ENCODE results near the gene CDC16. TPM values are rescaled to one million over a fixed set of nuclear protein-coding genes. Genes with fewer than 3 reads are reported as not detected.
A peak's percentile ranks its signal among the peaks of the same experiment; 100 is the strongest.

CDC16 gene
- total and polyA plus RNA-seq, 2 of the 8 experiments (the other 6 are each of a cell fraction or from before 2014, with no cell fraction given) = 42.5 to 83.4 TPM

- Histone ChIP-seq H3K14ac (ENCODE audit: insufficient read length) (no peak overlapping the region), H4K8ac (ENCODE audit: extremely low read depth, insufficient read depth, low read length) (no peak overlapping the region), H3K18ac (ENCODE audit: extremely low read depth, low read length) (peak overlapping the region; percentile 42), H4K91ac (replicated peaks; ENCODE audit: insufficient read length, low read length) (peak overlapping the region; percentile 86), H3K4me3 (ENCODE audit: extremely low read depth in 1 of 4, insufficient read depth in 2 of 4, low read depth in 3 of 4, low read length in 4 of 4) (no peak overlapping the region), H3K36me3 (ENCODE audit: control insufficient read depth in 2 of 4, insufficient read depth in 4 of 4, low read length in 3 of 4) (no peaks in the 10 kb centered on the region), H2BK15ac (ENCODE audit: low read length) (no peak overlapping the region), H3K9me3 (ENCODE audit: insufficient read depth in 2 of 2, low read depth in 1 of 2, low read length in 1 of 2) (no peaks in the 10 kb centered on the region), H3K23me2 (ENCODE audit: low read depth, low read length) (peaks cover 3% of the 10 kb centered on the region; the same call in 1 of the 2 replicates), H3K23ac (ENCODE audit: insufficient read length) (no peak overlapping the region), H2BK120ac (replicated peaks; ENCODE audit: low read depth, low read length) (peak overlapping the region; percentile 7), H2BK12ac (ENCODE audit: low read depth, low read length) (peak overlapping the region; percentile 86; the same call in 1 of the 2 replicates), H2AK5ac (ENCODE audit: low read depth, low read length) (peak overlapping the region; percentile 61; the same call in 1 of the 2 replicates), H4K5ac (ENCODE audit: insufficient read length, low read depth, low read length) (no peak overlapping the region), H3K4me2 (ENCODE audit: insufficient read depth in 1 of 2, low read depth in 2 of 2, low read length in 2 of 2) (no peak overlapping the region; a peak in 1 of 4 replicates), H3K4ac (replicated peaks; ENCODE audit: insufficient read length, low read depth, low read length) (peak overlapping the region; percentile 57), H4K20me1 (replicated peaks in 1 of 2; ENCODE audit: control insufficient read depth in 1 of 2, insufficient read depth in 2 of 2, low read length in 2 of 2) (peaks cover 0 to 2% of the 10 kb centered on the region in 2 experiments), H3K9ac (replicated peaks in 1 of 4; ENCODE audit: extremely low read depth in 1 of 4, low read depth in 3 of 4, low read length in 3 of 4) (no peak overlapping the region), H2BK20ac (ENCODE audit: low read length) (peak overlapping the region; percentile 84), H3K27me3 (replicated peaks in 1 of 4; ENCODE audit: control insufficient read depth in 3 of 4, extremely low read depth in 1 of 4, insufficient read depth in 3 of 4, low read length in 3 of 4) (no peaks in the 10 kb centered on the region), H3K56ac (replicated peaks; ENCODE audit: insufficient read length, low read depth, low read length) (no peak overlapping the region), H3K79me1 (ENCODE audit: low read depth, low read length) (peaks cover 3% of the 10 kb centered on the region; the same call in 1 of the 2 replicates), H3K27ac (ENCODE audit: low read depth, low read length) (no peak overlapping the region), H2AFZ (ENCODE audit: low read length) (no peak overlapping the region), H3K4me1 (replicated peaks in 1 of 4; ENCODE audit: control insufficient read depth in 3 of 4, insufficient read depth in 4 of 4, low read length in 3 of 4) (peaks cover 15 to 34% (median 23%) of the 10 kb centered on the region in 4 experiments), H2BK5ac (ENCODE audit: low read depth, low read length) (peak overlapping the region; percentile 47; the same call in 1 of the 2 replicates), H3K79me2 (ENCODE audit: control insufficient read depth in 1 of 2, insufficient read depth in 2 of 2, low read length in 2 of 2) (no peaks in the 10 kb centered on the region)
- DNase-seq (ENCODE audit: low read depth in 1 of 2, low spot score in 2 of 2) (no peak), FAIRE-seq (no peak)
- CTCF ChIA-PET (ENCODE audit: partially characterized antibody) = interaction anchor here (0.6 to 1.6 kb wide), 7 partner anchors 170 to 789 kb away, joined by 3 to 5 read pairs (median 3); no protein-coding TSS in a partner anchor
- TF ChIP-seq RFX5 (IDR thresholded peaks at IDR 0.05; ENCODE audit: borderline replicate concordance, low read depth, low read length) (no peak), EGR1 (IDR thresholded peaks at IDR 0.05; ENCODE audit: borderline replicate concordance, low read depth, low read length) (no peak), CREB1 (IDR thresholded peaks at IDR 0.05) (no peak), SAP30 (IDR thresholded peaks at IDR 0.05; ENCODE audit: insufficient read depth, insufficient replicate concordance, low read length) (no peak), BACH1 (IDR thresholded peaks at IDR 0.05; ENCODE audit: low read length) (no peak), POLR2AphosphoS5 (IDR thresholded peaks at IDR 0.05; ENCODE audit: low read depth, low read length) (no peak), CBX8 (IDR thresholded peaks at IDR 0.05; ENCODE audit: borderline replicate concordance, low read depth, low read length) (no peak), SUZ12 (IDR thresholded peaks at IDR 0.05; ENCODE audit: low read length) (no peak), SIX5 (IDR thresholded peaks at IDR 0.05; ENCODE audit: low read depth, low read length) (no peak), POU5F1 (IDR thresholded peaks at IDR 0.05; ENCODE audit: low read depth, low read length) (no peak), SIRT6 (IDR thresholded peaks at IDR 0.05; ENCODE audit: low read length) (no peak), PHF8 (conservative IDR thresholded peaks at IDR 0.05; ENCODE audit: low read depth, low read length) (no peak), SP1 (IDR thresholded peaks at IDR 0.05; ENCODE audit: low read depth, low read length) (no peak)
- POLR2A ChIA-PET (ENCODE audit: partially characterized antibody) = interaction anchor here (1.1 to 3.2 kb wide), 6 partner anchors 10 to 141 kb away, joined by 3 to 19 read pairs (median 5); partner anchors contain the start of gene UPF3A
- WGBS, 2 experiments (ENCODE audit: extremely low coverage in 1 of 2, insufficient coverage in 1 of 2, insufficient read length in 1 of 2, insufficient replicate concordance in 2 of 2, low coverage in 1 of 2, low lambda C conversion rate in 2 of 2, missing lambda C conversion rate in 1 of 2) = 84% methylated on average over 9 of the region's 9 CpGs; no CpG with 5 or more reads in 1 of the 2 experiments
Observed at GRCh38 chr13:114228176-114228575, 6.5 kb upstream of the CDC16 start.
